BE2C (cell line): ENCODE measurements around the gene LSAMP.
A peak's percentile ranks its signal among the peaks of the same experiment; 100 is the strongest.

ENCODE experiments used
- DNase-seq: peaks from one replicate; pipeline ENCODE4 v3.0.0-alpha.2; 2020
- H3K27me3 ChIP-seq: fragments of 250-450 bp; sonication (Bioruptor Pico); 2 replicates; pipeline ENCODE4 v1.5.1; 2020; ENCODE audit warnings: mild to moderate bottlenecking
- H3K36me3 ChIP-seq: fragments of 250-450 bp; sonication (Bioruptor Pico); 2 replicates; pipeline ENCODE4 v1.5.1; 2020; ENCODE audit warnings: mild to moderate bottlenecking
- H3K4me1 ChIP-seq: fragments of 250-450 bp; sonication (Bioruptor Pico); 2 replicates; pipeline ENCODE4 v1.5.1; 2020
- H3K4me3 ChIP-seq: 2 replicates; pipeline ENCODE4 v1.5.1; 2011; ENCODE audit warnings: low read depth, low read length
- H3K9me3 ChIP-seq: fragments of 250-450 bp; sonication (Bioruptor Pico); 2 replicates; pipeline ENCODE4 v1.5.1; 2020
- TF ChIP-seq, protein P1 (sequence below): IDR thresholded peaks from 2 replicates; pipeline ENCODE4 v1.5.1; 2012; ENCODE audit warnings: mild to moderate bottlenecking, low read depth, low read length

Gene LSAMP

DNA sequence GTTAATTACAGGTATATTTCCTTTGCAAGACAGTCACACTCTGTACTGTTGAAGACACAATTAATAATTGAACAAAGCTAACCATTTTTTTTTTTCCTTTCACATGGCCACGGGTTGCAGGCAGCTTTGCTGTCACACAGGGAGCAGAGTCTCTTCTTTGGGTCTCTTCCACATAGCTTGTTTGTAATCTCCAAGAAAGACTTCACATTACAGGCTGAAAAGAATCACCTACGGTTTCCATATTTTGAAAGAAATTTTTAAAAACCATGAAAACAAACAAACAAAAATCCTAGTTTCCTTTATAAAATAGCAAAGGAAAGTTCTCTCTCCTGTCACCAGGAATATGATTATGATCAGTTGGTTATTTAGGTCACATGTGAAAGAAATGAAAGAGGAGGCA, 429.4 kb downstream of the LSAMP start:
- no peaks in the 10 kb centered on the region for H3K36me3 ChIP-seq
- TF ChIP-seq, protein P1, sequence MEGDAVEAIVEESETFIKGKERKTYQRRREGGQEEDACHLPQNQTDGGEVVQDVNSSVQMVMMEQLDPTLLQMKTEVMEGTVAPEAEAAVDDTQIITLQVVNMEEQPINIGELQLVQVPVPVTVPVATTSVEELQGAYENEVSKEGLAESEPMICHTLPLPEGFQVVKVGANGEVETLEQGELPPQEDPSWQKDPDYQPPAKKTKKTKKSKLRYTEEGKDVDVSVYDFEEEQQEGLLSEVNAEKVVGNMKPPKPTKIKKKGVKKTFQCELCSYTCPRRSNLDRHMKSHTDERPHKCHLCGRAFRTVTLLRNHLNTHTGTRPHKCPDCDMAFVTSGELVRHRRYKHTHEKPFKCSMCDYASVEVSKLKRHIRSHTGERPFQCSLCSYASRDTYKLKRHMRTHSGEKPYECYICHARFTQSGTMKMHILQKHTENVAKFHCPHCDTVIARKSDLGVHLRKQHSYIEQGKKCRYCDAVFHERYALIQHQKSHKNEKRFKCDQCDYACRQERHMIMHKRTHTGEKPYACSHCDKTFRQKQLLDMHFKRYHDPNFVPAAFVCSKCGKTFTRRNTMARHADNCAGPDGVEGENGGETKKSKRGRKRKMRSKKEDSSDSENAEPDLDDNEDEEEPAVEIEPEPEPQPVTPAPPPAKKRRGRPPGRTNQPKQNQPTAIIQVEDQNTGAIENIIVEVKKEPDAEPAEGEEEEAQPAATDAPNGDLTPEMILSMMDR: no peak
- no peak for DNase-seq
- H3K9me3 ChIP-seq: no peaks in the 10 kb centered on the region; the same call in 1 of the 2 replicates
- H3K27me3 ChIP-seq: no peaks in the 10 kb centered on the region
- H3K4me3 ChIP-seq: no peak overlapping the region
- 0 out of 2 replicates have a peak, but pooled peaks cover 6% of the 10 kb centered on the region for H3K4me1 ChIP-seq

DNA sequence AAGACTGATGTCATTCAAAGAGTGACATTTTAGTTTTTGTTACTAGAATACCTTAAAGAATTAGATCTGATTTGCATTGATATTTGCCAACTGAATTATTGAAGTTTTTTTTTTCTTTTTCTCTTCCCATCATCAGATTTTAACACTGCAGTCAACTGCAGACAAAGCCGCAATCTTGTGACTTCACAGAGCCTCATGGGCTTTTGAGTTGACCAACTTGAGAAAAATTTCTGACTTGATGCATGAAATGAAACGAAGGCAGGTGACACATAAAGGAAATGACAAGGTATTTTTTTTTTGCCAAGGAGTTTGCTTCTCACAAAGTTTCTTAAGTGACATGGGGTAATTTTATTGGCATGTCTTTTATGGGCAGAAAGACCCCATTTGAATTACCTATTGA, 438.3 kb downstream of the LSAMP start:
- H3K4me1 ChIP-seq: peaks cover 6% of the 10 kb centered on the region
- no peak for DNase-seq
- H3K9me3 ChIP-seq: no peaks in the 10 kb centered on the region
- TF ChIP-seq, protein P1: no peak
- no peak overlapping the region for H3K4me3 ChIP-seq
- H3K27me3 ChIP-seq: no peaks in the 10 kb centered on the region
- no peaks in the 10 kb centered on the region for H3K36me3 ChIP-seq

DNA sequence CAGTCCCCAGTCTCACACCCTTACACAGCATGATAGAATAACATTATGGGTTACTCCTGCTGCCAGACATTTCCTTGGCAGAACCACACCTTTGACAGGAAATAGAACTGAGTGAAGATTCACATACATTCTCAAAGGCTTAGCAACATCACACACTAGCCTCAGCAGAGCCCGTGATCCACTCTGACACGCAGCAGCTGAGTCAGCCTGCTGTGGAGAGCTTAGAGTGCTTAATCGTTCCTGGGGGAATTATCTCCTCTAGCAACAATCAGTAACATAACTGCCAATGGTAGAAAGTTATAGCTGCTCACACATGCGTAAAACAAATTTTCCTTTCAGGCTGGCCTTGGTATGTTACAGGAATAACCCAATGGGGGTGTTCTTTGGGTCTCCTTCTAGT, 439.9 kb downstream of the LSAMP start:
- Histone ChIP-seq H3K36me3 (no peaks in the 10 kb centered on the region), H3K4me1 (peaks cover 8% of the 10 kb centered on the region), H3K9me3 (no peaks in the 10 kb centered on the region), H3K27me3 (no peaks in the 10 kb centered on the region), H3K4me3 (no peak overlapping the region)
- TF ChIP-seq, protein P1: no peak
- peak; percentile 60 for DNase-seq

DNA sequence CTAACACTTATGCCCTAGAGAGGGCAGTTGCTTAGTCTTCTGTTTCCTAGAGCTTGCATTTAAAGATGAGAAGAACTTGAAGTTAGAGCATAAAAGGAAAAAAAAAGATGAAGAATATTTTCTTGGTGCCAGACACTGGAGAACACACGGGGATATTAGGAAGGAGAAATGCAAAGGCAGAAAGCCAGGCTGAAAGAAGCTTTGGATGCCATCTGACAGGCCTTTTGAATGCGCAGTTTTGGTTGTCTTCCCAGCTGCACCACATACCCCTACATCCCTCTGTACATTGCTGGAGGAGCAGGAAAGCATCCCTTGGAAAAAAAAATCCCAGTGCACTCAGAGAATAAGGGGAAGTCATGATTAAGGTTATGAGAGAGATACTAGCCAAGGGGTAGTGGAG, 443.1 kb downstream of the LSAMP start:
- no peak overlapping the region for H3K4me3 ChIP-seq
- no peak for DNase-seq
- peaks cover 16% of the 10 kb centered on the region for H3K4me1 ChIP-seq
- TF ChIP-seq, protein P1: no peak
- H3K36me3 ChIP-seq: no peaks in the 10 kb centered on the region
- H3K9me3 ChIP-seq: no peaks in the 10 kb centered on the region
- H3K27me3 ChIP-seq: no peaks in the 10 kb centered on the region

DNA sequence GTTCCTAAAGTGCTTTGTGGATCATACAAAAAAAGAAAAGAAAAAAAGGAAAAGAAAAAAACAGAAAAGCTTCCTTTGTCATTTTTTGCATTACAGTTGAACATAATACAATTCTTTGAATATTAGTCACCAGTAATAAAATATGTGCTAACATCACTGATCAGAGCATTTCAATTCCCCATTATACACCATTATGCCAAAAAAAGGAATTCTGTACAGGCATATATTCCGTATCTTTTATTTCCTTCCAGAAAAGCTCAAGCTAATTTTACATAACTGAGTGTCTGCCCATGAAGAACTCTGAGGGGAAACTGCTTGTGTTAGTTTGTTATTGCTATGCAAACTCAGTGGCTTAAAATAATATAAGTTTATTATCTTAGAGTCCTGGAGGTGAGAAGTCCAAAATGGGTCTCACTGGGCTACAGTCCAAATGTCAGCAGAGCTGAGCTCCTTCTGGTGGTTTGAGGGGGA, 444.1 kb downstream of the LSAMP start:
- no peaks in the 10 kb centered on the region for H3K27me3 ChIP-seq
- H3K9me3 ChIP-seq: no peaks in the 10 kb centered on the region
- H3K4me1 ChIP-seq: peaks cover 25% of the 10 kb centered on the region
- H3K36me3 ChIP-seq: no peaks in the 10 kb centered on the region
- no peak for DNase-seq
- H3K4me3 ChIP-seq: no peak overlapping the region
- TF ChIP-seq, protein P1: no peak

DNA sequence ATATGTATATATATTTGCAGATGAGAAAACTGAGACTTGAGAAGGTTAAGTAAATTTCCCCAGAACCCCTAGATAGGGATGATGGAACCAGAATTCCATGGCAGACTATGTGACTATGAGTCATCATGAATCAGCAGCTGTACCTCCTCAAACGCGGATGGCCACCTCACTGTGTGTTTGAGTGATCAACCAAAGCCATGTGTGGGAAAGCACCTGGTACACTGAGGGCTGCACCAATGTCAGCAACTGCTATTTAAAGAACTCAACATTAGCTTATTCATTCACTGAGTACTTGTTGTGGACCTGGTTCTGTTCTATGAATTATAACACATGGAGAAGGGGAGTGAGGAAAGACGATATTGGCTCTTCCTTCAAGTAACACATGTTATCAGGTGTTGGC, 445.0 kb downstream of the LSAMP start:
- peak; percentile 26 for DNase-seq
- Histone ChIP-seq H3K4me3 (no peak overlapping the region), H3K4me1 (peaks cover 24% of the 10 kb centered on the region), H3K36me3 (no peaks in the 10 kb centered on the region), H3K9me3 (no peaks in the 10 kb centered on the region), H3K27me3 (no peaks in the 10 kb centered on the region)
- TF ChIP-seq, protein P1: no peak
